Neural cell (in vitro differentiated cells): ENCODE measurements around the gene DOCK8.

Experiments
- EP300 ChIP-seq: fragments of 450-650 bp; conservative IDR thresholded peaks from 2 replicates; pipeline ENCODE4 v1.6.1; 2014; ENCODE audit warnings: antibody characterized with exemption, mild to moderate bottlenecking, moderate library complexity; ENCODE audit not compliant: poor library complexity, severe bottlenecking
- EZH2 ChIP-seq: fragments of 200-600, 300-800 bp; shearing (Covaris generic), sonication (generic); IDR thresholded peaks from 2 replicates; pipeline ENCODE4 v1.6.1; 2014; ENCODE audit warnings: antibody characterized with exemption, low read length, borderline replicate concordance, mild to moderate bottlenecking; ENCODE audit not compliant: insufficient read depth, poor library complexity, severe bottlenecking
- TF ChIP-seq, protein P1 (sequence below): fragments of 450-650 bp; IDR thresholded peaks from 2 replicates; pipeline ENCODE4 v1.5.1; 2014; ENCODE audit warnings: antibody characterized with exemption, mild to moderate bottlenecking, moderate library complexity; ENCODE audit not compliant: poor library complexity, severe bottlenecking

DNA sequence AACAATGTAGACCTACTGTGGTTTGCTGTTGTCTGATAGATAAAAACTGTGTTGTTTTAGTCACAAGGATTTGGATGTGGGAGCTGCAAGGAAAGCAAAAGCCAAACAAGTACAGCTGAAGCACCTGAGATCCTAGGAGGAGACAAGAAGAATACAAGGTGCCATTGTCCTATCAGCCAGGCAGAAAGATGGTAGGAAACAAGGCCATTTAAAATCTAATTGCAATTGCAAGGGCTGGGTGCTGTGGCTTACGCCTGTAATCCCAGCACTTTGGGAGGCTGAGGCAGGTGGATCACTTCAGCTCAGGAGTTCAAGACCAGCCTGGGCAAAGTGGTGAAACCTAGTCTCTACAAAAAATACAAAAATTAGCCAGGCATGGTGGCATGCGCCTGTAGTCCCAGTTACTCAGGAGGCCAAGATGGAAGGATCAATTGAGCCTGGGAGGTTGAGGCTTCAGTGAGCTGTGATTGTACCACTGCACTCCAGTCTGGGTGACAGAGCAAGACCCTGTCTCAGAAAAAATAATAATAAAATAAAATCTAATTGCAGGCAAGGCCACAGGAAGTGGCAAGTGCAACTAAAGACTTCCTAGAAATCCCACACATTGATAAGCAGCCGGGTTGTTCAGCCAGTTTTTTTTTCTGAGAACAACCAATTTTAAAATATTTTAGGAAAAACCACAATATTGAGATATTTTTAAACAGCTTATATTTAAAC, 22.6 kb downstream of the DOCK8 start:
- TF ChIP-seq EP300 (no peak), EZH2 (no peak)
- TF ChIP-seq, protein P1, sequence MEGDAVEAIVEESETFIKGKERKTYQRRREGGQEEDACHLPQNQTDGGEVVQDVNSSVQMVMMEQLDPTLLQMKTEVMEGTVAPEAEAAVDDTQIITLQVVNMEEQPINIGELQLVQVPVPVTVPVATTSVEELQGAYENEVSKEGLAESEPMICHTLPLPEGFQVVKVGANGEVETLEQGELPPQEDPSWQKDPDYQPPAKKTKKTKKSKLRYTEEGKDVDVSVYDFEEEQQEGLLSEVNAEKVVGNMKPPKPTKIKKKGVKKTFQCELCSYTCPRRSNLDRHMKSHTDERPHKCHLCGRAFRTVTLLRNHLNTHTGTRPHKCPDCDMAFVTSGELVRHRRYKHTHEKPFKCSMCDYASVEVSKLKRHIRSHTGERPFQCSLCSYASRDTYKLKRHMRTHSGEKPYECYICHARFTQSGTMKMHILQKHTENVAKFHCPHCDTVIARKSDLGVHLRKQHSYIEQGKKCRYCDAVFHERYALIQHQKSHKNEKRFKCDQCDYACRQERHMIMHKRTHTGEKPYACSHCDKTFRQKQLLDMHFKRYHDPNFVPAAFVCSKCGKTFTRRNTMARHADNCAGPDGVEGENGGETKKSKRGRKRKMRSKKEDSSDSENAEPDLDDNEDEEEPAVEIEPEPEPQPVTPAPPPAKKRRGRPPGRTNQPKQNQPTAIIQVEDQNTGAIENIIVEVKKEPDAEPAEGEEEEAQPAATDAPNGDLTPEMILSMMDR = no peak
